Liver (tissue), 9 donors: ENCODE measurements around the gene TWNK. TPM values are rescaled to one million over a fixed set of nuclear protein-coding genes. Genes with fewer than 3 reads are reported as not detected.

Source experiments
- DNase-seq: peaks from one replicate; pipeline ENCODE4 v3.0.0-alpha.2; 2017; ENCODE audit warnings: low spot score
- H3K27ac ChIP-seq, 2 donors: one replicate each; pipeline ENCODE4 v1.7.0; 2013; ENCODE audit warnings: inconsistent platforms in 2 of 2, low read length in 2 of 2, control low read depth in 1 of 2, low read depth in 1 of 2, mild to moderate bottlenecking in 1 of 2
- H3K27me3 ChIP-seq, 4 donors: one replicate each; pipeline versions ENCODE4 v1.6.1 to v1.7.0; 2013; ENCODE audit warnings: low read length in 3 of 4, inconsistent platforms in 1 of 4, mild to moderate bottlenecking in 1 of 4, moderate library complexity in 1 of 4; ENCODE audit not compliant: control insufficient read depth in 4 of 4, insufficient read depth in 4 of 4
- H3K36me3 ChIP-seq, 4 donors: one replicate each; pipeline versions ENCODE4 v1.6.1 to v1.7.0; 2013; ENCODE audit warnings: low read length in 3 of 4, mild to moderate bottlenecking in 3 of 4, low read depth in 1 of 4, moderate library complexity in 1 of 4; ENCODE audit not compliant: control insufficient read depth in 4 of 4, insufficient read depth in 3 of 4
- H3K4me1 ChIP-seq, 4 donors: one replicate each; pipeline versions ENCODE4 v1.6.1 to v1.7.0; 2013; ENCODE audit warnings: low read length in 3 of 4, mild to moderate bottlenecking in 3 of 4, moderate library complexity in 1 of 4; ENCODE audit not compliant: control insufficient read depth in 4 of 4, insufficient read depth in 4 of 4
- H3K4me3 ChIP-seq, 3 donors: one replicate each; pipeline versions ENCODE4 v1.6.1 to v1.7.0; 2013; ENCODE audit warnings: low read length in 3 of 3, control low read depth in 1 of 3, low read depth in 1 of 3, mild to moderate bottlenecking in 1 of 3
- H3K9ac ChIP-seq, 2 donors: one replicate each; pipeline ENCODE4 v1.7.0; 2013; ENCODE audit warnings: low read length in 2 of 2, mild to moderate bottlenecking in 2 of 2, moderate library complexity in 2 of 2, control low read depth in 1 of 2, low read depth in 1 of 2
- H3K9me3 ChIP-seq, 4 donors: one replicate each; pipeline versions ENCODE4 v1.6.1 to v1.7.0; 2013; ENCODE audit warnings: low read length in 3 of 4; ENCODE audit not compliant: control insufficient read depth in 4 of 4
- ATF3 ChIP-seq: IDR thresholded peaks from 2 replicates; pipeline ENCODE4 v1.6.1; 2016; ENCODE audit warnings: antibody characterized with exemption
- EGR1 ChIP-seq, 2 donors: IDR thresholded peaks; 2 replicates each; pipeline ENCODE4 v1.6.1; 2016 to 2018; ENCODE audit warnings: antibody characterized with exemption in 2 of 2, low read depth in 2 of 2
- FOXA2 ChIP-seq: IDR thresholded peaks from 2 replicates; pipeline ENCODE4 v1.6.1; 2016; ENCODE audit warnings: antibody characterized with exemption
- GABPA ChIP-seq, 2 donors: IDR thresholded peaks in 1 of 2; conservative IDR thresholded peaks in 1 of 2; 2 replicates each; pipeline ENCODE4 v1.6.1; 2016; ENCODE audit warnings: antibody characterized with exemption in 2 of 2, mild to moderate bottlenecking in 1 of 2, moderate library complexity in 1 of 2
- HNF4A ChIP-seq, 2 donors: conservative IDR thresholded peaks; 2 replicates each; pipeline ENCODE4 v1.6.1; 2016; ENCODE audit warnings: antibody characterized with exemption in 2 of 2, mild to moderate bottlenecking in 2 of 2
- JUND ChIP-seq, 2 donors: IDR thresholded peaks; 2 replicates each; pipeline ENCODE4 v1.6.1; 2016; ENCODE audit warnings: antibody characterized with exemption in 2 of 2
- MAX ChIP-seq: IDR thresholded peaks from 2 replicates; pipeline ENCODE4 v1.6.1; 2016; ENCODE audit warnings: antibody characterized with exemption
- NR2F2 ChIP-seq: IDR thresholded peaks from 2 replicates; pipeline ENCODE4 v1.6.1; 2016; ENCODE audit warnings: antibody characterized with exemption
- RAD21 ChIP-seq, 2 donors: IDR thresholded peaks; 2 replicates each; pipeline ENCODE4 v1.6.1; 2016; ENCODE audit warnings: antibody characterized with exemption in 2 of 2, mild to moderate bottlenecking in 2 of 2
- REST ChIP-seq: IDR thresholded peaks from 2 replicates; pipeline ENCODE4 v1.6.1; 2016; ENCODE audit warnings: antibody characterized with exemption, mild to moderate bottlenecking
- RXRA ChIP-seq, 2 donors: IDR thresholded peaks; 2 replicates each; pipeline ENCODE4 v1.6.1; 2017 to 2018; ENCODE audit warnings: antibody characterized with exemption in 2 of 2, mild to moderate bottlenecking in 1 of 2
- TAF1 ChIP-seq: conservative IDR thresholded peaks from 2 replicates; pipeline ENCODE4 v1.6.1; 2016; ENCODE audit warnings: antibody characterized with exemption, mild to moderate bottlenecking
- YY1 ChIP-seq: IDR thresholded peaks from 2 replicates; pipeline ENCODE4 v1.6.1; 2016; ENCODE audit warnings: antibody characterized with exemption, mild to moderate bottlenecking
- ZBTB33 ChIP-seq: IDR thresholded peaks from 2 replicates; pipeline ENCODE4 v1.6.1; 2016; ENCODE audit warnings: antibody characterized with exemption
- WGBS: extraction: QIAGEN DNeasy Blood & Tissue Kit; methylation state at CpG from one replicate; pipeline ENCODE4 v1.1.7; 2013; 5-methylcytosine and 5-hydroxymethylcytosine counted together
- polyA plus RNA-seq, 2 donors: library from polyadenylated mRNA; stranded (reverse) in 1 of 2; unstranded in 1 of 2; fragments of 200-250 nt in 1 of 2; fragments of >200 nt in 1 of 2; fragmentation: Nextera tagmentation in 1 of 2; extraction: Ambion mirVana in 1 of 2; gene quantifications; one replicate each; pipeline versions ENCODE4 v1.2.1 to v1.2.3, GENCODE V29; 2013 to 2015
- total RNA-seq, 2 donors: library from RNA; depleted of rRNA; stranded (reverse); fragments of >200 nt; gene quantifications; one replicate each; pipeline ENCODE4 v1.2.3, GENCODE V29; 2014
- donor health status: healthy.
- donor health status: healthy.
- donor health status: healthy.
- donor health status: healthy.
- donor health status: healthy.

Gene TWNK
- total and polyA plus RNA-seq, 4 donors, result 1.6 to 6.2 (median 4.4) TPM

GRCh38 chr10:100987685-100988049, 324 bp downstream of the TWNK start:
- no peak for DNase-seq
- H3K36me3 ChIP-seq, result peaks cover 6 to 23% (median 9%) of the 10 kb centered on the region in 4 donors
- WGBS, result 4% methylated on average over 15 of the region's 15 CpGs

GRCh38 chr10:100988166-100988565, 823 bp downstream of the TWNK start:
- DNase-seq, result no peak
- H3K4me1 ChIP-seq, result peaks cover 4 to 33% (median 28%) of the 10 kb centered on the region in 4 donors
- no peak for TF ChIP-seq EGR1 (IDR thresholded peaks at IDR 0.05; ENCODE audit: low read depth in 2 of 2)
- no peak for TF ChIP-seq ZBTB33
- TF ChIP-seq REST, result no peak
- WGBS, result 73% methylated on average over 10 of the region's 10 CpGs
- H3K9ac ChIP-seq, result peak overlapping the region in 1 of 2 donors; percentile 17
- H3K27me3 ChIP-seq, result no peaks in the 10 kb centered on the region
- no peaks in the 10 kb centered on the region for H3K9me3 ChIP-seq
- no peak overlapping the region for H3K27ac ChIP-seq
- H3K36me3 ChIP-seq, result peaks cover 6 to 21% (median 9%) of the 10 kb centered on the region in 4 donors
- H3K4me3 ChIP-seq, result peak overlapping the region; percentile 89 to 98 (median 93)

More at GRCh38 chr10:100987685-100988049, 324 bp downstream of the TWNK start:
- Histone ChIP-seq H3K4me1 (peaks cover 4 to 33% (median 28%) of the 10 kb centered on the region in 4 donors), H3K9ac (peak overlapping the region in 1 of 2 donors; percentile 17), H3K27me3 (no peaks in the 10 kb centered on the region), H3K27ac (peak overlapping the region; percentile 44 to 75), H3K4me3 (peak overlapping the region; percentile 89 to 98 (median 93)), H3K9me3 (no peaks in the 10 kb centered on the region)
- TF ChIP-seq YY1 (no peak), MAX (peak; percentile 5)

- Histone ChIP-seq H3K9me3 (no peaks in the 10 kb centered on the region), H3K4me1 (peaks cover 4 to 33% (median 28%) of the 10 kb centered on the region in 4 donors), H3K27me3 (no peaks in the 10 kb centered on the region), H3K9ac (no peak overlapping the region), H3K4me3 (no peak overlapping the region), H3K36me3 (peaks cover 6 to 26% (median 9%) of the 10 kb centered on the region in 4 donors), H3K27ac (no peak overlapping the region)
- WGBS, result 91% methylated on average over 21 of the region's 21 CpGs
- no peak for DNase-seq
- no peak for TF ChIP-seq RAD21 (IDR thresholded peaks at IDR 0.05)
- no peak for TF ChIP-seq ZBTB33
- TF ChIP-seq GABPA (IDR thresholded peaks at IDR 0.05 in 1 of 2, conservative IDR thresholded peaks at IDR 0.05 in 1 of 2), result no peak
- no peak for TF ChIP-seq MAX
- no peak for TF ChIP-seq JUND (IDR thresholded peaks at IDR 0.05)
- no peak for TF ChIP-seq NR2F2
- TF ChIP-seq TAF1, result no peak
- no peak for TF ChIP-seq HNF4A (conservative IDR thresholded peaks at IDR 0.05)
- TF ChIP-seq FOXA2, result no peak
- TF ChIP-seq RXRA (IDR thresholded peaks at IDR 0.05), result no peak
- TF ChIP-seq ATF3, result no peak
- no peak for TF ChIP-seq REST
Measured at GRCh38 chr10:100989088-100989487, 1.7 kb downstream of the TWNK start.
